Naive thymus-derived CD4-positive, alpha-beta T cell (primary cell): ENCODE results near the gene PRIMPOL. TPM values are rescaled to one million over a fixed set of nuclear protein-coding genes. Genes with fewer than 3 reads are reported as not detected.
A peak's percentile ranks its signal among the peaks of the same experiment; 100 is the strongest.
"Not testable (repeated sequence)": the region's sequence is repeated elsewhere in the genome, so short reads cannot be mapped to it uniquely, and the experiment has no call there.

Experiments
- ATAC-seq: fragments of 150-1000 bp; cut with Tn5 transposase; 2 replicates; pipeline ENCODE4 v1.10.0; 2021; ENCODE audit warnings: mild to moderate bottlenecking, moderate library complexity
- CTCF ChIA-PET: fragments of 350-600 bp; sonication (Branson Sonifier 250); formaldehyde crosslinking; loops from one replicate; lab custom pipeline; 2021; ENCODE audit warnings: antibody characterized with exemption; lab: Charles Lee
- POLR2A ChIA-PET: fragments of 350-600 bp; sonication (Branson Sonifier 250); formaldehyde crosslinking; loops from one replicate; lab custom pipeline; 2021; ENCODE audit warnings: antibody characterized with exemption, inconsistent platforms; lab: Charles Lee
- DNase-seq, 9 donors: peaks; one replicate each; pipeline versions ENCODE4 v3.0.0 to v3.0.0-alpha.2; 2020 to 2022; ENCODE audit warnings: mixed read lengths in 1 of 9
- H3K27ac ChIP-seq: one replicate; pipeline ENCODE4 v1.7.0; 2013; ENCODE audit warnings: mild to moderate bottlenecking, low read depth, low read length, moderate library complexity
- H3K27me3 ChIP-seq, 2 donors: one replicate each; pipeline ENCODE4 v1.7.0; 2013; ENCODE audit warnings: low read length in 2 of 2, mild to moderate bottlenecking in 2 of 2, moderate library complexity in 2 of 2; ENCODE audit not compliant: control insufficient read depth in 2 of 2, insufficient read depth in 2 of 2
- H3K36me3 ChIP-seq, 3 experiments: 1 replicate in 2 of 3; 2 replicates in 1 of 3; pipeline ENCODE4 v1.7.0; 2013; ENCODE audit warnings: low read length in 3 of 3, mild to moderate bottlenecking in 3 of 3, moderate library complexity in 1 of 3; ENCODE audit not compliant: insufficient read depth in 3 of 3, control insufficient read depth in 2 of 3
- H3K4me1 ChIP-seq, 2 donors: one replicate each; pipeline ENCODE4 v1.7.0; 2013; ENCODE audit warnings: low read length in 2 of 2, mild to moderate bottlenecking in 2 of 2, moderate library complexity in 1 of 2; ENCODE audit not compliant: control insufficient read depth in 2 of 2, insufficient read depth in 2 of 2
- H3K4me3 ChIP-seq: 2 replicates; pipeline ENCODE4 v1.7.0; 2013; ENCODE audit warnings: mild to moderate bottlenecking, low read length
- H3K9me3 ChIP-seq, 3 experiments: 1 replicate in 2 of 3; 2 replicates in 1 of 3; pipeline ENCODE4 v1.7.0; 2013; ENCODE audit warnings: low read length in 3 of 3; ENCODE audit not compliant: control insufficient read depth in 2 of 3
- H3K27ac Mint-ChIP-seq, 9 donors: one replicate each; pipeline ENCODE4 v1.8.0; 2020 to 2022; ENCODE audit warnings: mixed read lengths in 9 of 9, mild to moderate bottlenecking in 8 of 9, moderate library complexity in 5 of 9, inconsistent platforms in 2 of 9
- H3K27me3 Mint-ChIP-seq, 5 donors: one replicate each; pipeline ENCODE4 v1.8.0; 2021 to 2022; ENCODE audit warnings: mixed read lengths in 5 of 5, mild to moderate bottlenecking in 1 of 5
- H3K36me3 Mint-ChIP-seq, 5 donors: one replicate each; pipeline ENCODE4 v1.8.0; 2020 to 2022; ENCODE audit warnings: mixed read lengths in 5 of 5, mild to moderate bottlenecking in 3 of 5, inconsistent platforms in 1 of 5
- H3K4me1 Mint-ChIP-seq, 7 donors: one replicate each; pipeline ENCODE4 v1.8.0; 2020 to 2022; ENCODE audit warnings: mixed read lengths in 7 of 7, mild to moderate bottlenecking in 3 of 7, inconsistent platforms in 1 of 7
- H3K4me3 Mint-ChIP-seq, 10 donors: one replicate each; pipeline ENCODE4 v1.8.0; 2020 to 2022; ENCODE audit warnings: mild to moderate bottlenecking in 10 of 10, mixed read lengths in 10 of 10, moderate library complexity in 6 of 10, inconsistent platforms in 2 of 10
- H3K9me3 Mint-ChIP-seq, 11 donors: one replicate each; pipeline ENCODE4 v1.8.0; 2020 to 2022; ENCODE audit warnings: mixed read lengths in 11 of 11, mild to moderate bottlenecking in 4 of 11, inconsistent platforms in 1 of 11, moderate library complexity in 1 of 11
- intact Hi-C, 2 donors: fragments of 100-400 bp; cut with micrococcal nuclease; formaldehyde crosslinking; loops; one replicate each; pipeline ENCODE4 v1.15.1; 2023
- polyA plus RNA-seq, 2 donors: library from polyadenylated mRNA; unstranded; fragments of 300-500 nt; fragmentation: Illumina TruSeq; gene quantifications; one replicate each; pipeline ENCODE4 v1.2.3, GENCODE V29; 2021
- total RNA-seq, 6 experiments: library from RNA in 5 of 6; stranded (reverse) in 5 of 6; gene quantifications; 1 replicate in 5 of 6; 2 replicates in 1 of 6; pipeline ENCODE4 v1.2.3 and lab custom pipeline; 2021 to 2026

The PRIMPOL gene
- 10 to 100 TPM; 12.1 to 19.3 (median 16.7) TPM for total RNA-seq
- 10 to 100 TPM; 12.3 to 16.5 TPM for polyA plus RNA-seq
- total RNA-seq (lab: John Stamatoyannopoulos, UW): 13.1 reads per million, percentile 41 among the genes with 10 or more reads in this experiment

GRCh38 chr4:184649026-184649970 lies at the start of gene PRIMPOL, which contains the start of gene CASP3:
TSS of gene PRIMPOL (plus strand) at chr4:184649738. CDS start at chr4:184657141, 7,403 bp downstream.
TSS of gene CASP3 (minus strand) at chr4:184649447. CDS start at chr4:184638453, 10,994 bp downstream.
- Mint-ChIP-seq H3K4me3 (peak within 1 kb of the TSS; percentile 92 to 99 (median 97)), H3K27ac (peak within 1 kb of the TSS; percentile 91 to 97 (median 95)), H3K36me3 (peaks cover 0 to 41% (median 7%) of the 10 kb centered on the region in 5 donors), H3K27me3 (no peaks in the 10 kb centered on the region), H3K4me1 (peaks cover 47 to 69% (median 54%) of the 10 kb centered on the region in 7 donors), H3K9me3 (peaks cover 0 to 3% (median 0%) of the 10 kb centered on the region in 11 donors)
- Histone ChIP-seq H3K4me3 (peak within 1 kb of the TSS; percentile 92), H3K4me1 (peaks cover 26 to 37% of the 10 kb centered on the region in 2 donors), H3K36me3 (peaks cover 0 to 14% (median 0%) of the 10 kb centered on the region in 3 experiments), H3K27ac (peak within 1 kb of the TSS; percentile 91), H3K9me3 (no peaks in the 10 kb centered on the region), H3K27me3 (no peaks in the 10 kb centered on the region)
- intact Hi-C loops: loop anchor here (1.0 to 5.0 kb wide), 30 partner anchors 15 to 1542 kb away; partner anchors contain the start of genes CDKN2AIP (in 2 of the 2), CENPU (in 2 of the 2), CFAP97 (in 2 of the 2) and IRF2 (in 2 of the 2)
- peak; percentile 96 for ATAC-seq
- ChIA-PET CTCF (interaction anchor here (1.1 to 2.7 kb wide), 2 partner anchors 384 to 386 kb away, joined by 3 to 12 read pairs; no protein-coding TSS in a partner anchor), POLR2A (interaction anchor here (0.6 to 2.6 kb wide), 20 partner anchors 11 to 1203 kb away, joined by 3 to 16 read pairs (median 4); partner anchors contain the start of genes CENPU and IRF2)
- peak; percentile 90 to 98 (median 93) for DNase-seq

DNA sequence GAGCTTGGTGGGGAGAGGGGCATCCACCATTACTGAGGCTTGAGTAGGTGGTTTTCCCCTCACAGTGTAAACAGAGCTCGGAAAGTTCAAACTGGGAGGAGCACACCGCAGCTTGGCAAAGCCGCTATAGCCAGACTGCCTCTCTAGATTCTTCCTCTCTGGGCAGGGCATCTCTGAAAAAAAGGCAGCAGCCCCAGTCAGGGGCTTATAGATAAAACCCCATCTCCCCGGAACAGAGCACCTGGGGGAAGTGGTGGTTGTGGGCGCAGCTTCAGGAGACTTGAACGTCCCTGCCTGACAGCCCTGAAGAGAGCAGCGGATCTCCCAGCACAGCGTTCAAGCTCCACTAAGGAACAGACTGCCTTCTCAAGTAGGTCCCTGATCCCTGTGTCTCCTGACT lies 48.6 kb upstream of the PRIMPOL start:
- peak overlapping the region in 9 of 10 donors; percentile 11 to 71 (median 49) for H3K4me3 Mint-ChIP-seq
- intact Hi-C loops, H3K36me3 ChIP-seq, H3K4me3 ChIP-seq, CTCF ChIA-PET, H3K4me1 ChIP-seq, H3K27ac ChIP-seq, H3K27me3 ChIP-seq, H3K9me3 ChIP-seq: not testable (repeated sequence)
- peaks cover 4 to 20% (median 12%) of the 10 kb centered on the region in 7 donors for H3K4me1 Mint-ChIP-seq
- H3K36me3 Mint-ChIP-seq: peaks cover 0 to 15% (median 3%) of the 10 kb centered on the region in 5 donors
- POLR2A ChIA-PET: interaction anchor here (0.6 to 1.1 kb wide), 2 partner anchors 49 to 334 kb away, joined by 3 to 4 read pairs; partner anchors contain the start of genes CASP3 and PRIMPOL
- peak; percentile 42 for ATAC-seq
- H3K27me3 Mint-ChIP-seq: peaks cover 0 to 35% (median 5%) of the 10 kb centered on the region in 5 donors
- H3K27ac Mint-ChIP-seq: peak overlapping the region in 5 of 9 donors; percentile 28 to 70 (median 34)
- H3K9me3 Mint-ChIP-seq: peaks cover 0 to 37% (median 18%) of the 10 kb centered on the region in 11 donors
- peak in 4 of 9 donors; percentile 8 to 37 (median 18) for DNase-seq

DNA sequence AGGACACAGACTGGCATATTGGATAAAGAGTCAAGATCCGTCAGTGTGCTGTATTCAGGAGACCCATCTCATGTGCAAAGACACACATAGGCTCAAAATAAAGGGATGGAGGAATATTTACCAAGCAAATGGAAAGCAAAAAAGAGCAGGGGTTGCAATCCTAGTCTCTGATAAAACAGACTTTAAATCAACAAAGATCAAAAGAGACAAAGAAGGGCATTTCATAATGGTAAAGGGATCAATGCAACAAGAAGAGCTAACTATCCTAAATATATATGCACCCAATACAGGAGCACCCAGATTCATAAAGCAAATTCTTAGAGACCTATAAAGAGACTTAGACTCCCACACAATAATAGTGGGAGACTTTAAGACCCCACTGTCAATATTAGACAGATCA lies 46.7 kb upstream of the PRIMPOL start:
- ATAC-seq, H3K27ac Mint-ChIP-seq, H3K36me3 ChIP-seq, DNase-seq, CTCF ChIA-PET, H3K4me3 ChIP-seq, H3K4me3 Mint-ChIP-seq, H3K27ac ChIP-seq, H3K9me3 ChIP-seq, intact Hi-C loops, H3K27me3 ChIP-seq, H3K4me1 ChIP-seq: not testable (repeated sequence)
- H3K27me3 Mint-ChIP-seq: peaks cover 0 to 36% (median 0%) of the 10 kb centered on the region in 5 donors
- POLR2A ChIA-PET: interaction anchor here (1.5 kb wide), 1 partner anchor 104 kb away, joined by 3 read pairs; no protein-coding TSS in a partner anchor
- H3K36me3 Mint-ChIP-seq: peaks cover 0 to 16% (median 3%) of the 10 kb centered on the region in 5 donors
- peaks cover 4 to 20% (median 12%) of the 10 kb centered on the region in 7 donors for H3K4me1 Mint-ChIP-seq
- peaks cover 0 to 45% (median 20%) of the 10 kb centered on the region in 11 donors for H3K9me3 Mint-ChIP-seq

- H3K4me1 Mint-ChIP-seq, POLR2A ChIA-PET, H3K36me3 ChIP-seq, H3K27ac ChIP-seq, H3K27me3 ChIP-seq, H3K4me3 Mint-ChIP-seq, H3K4me1 ChIP-seq, DNase-seq, H3K9me3 ChIP-seq, intact Hi-C loops, H3K4me3 ChIP-seq, ATAC-seq, CTCF ChIA-PET: not testable (repeated sequence)
- peaks cover 0 to 40% (median 18%) of the 10 kb centered on the region in 11 donors for H3K9me3 Mint-ChIP-seq
- H3K27me3 Mint-ChIP-seq: peaks cover 0 to 22% (median 0%) of the 10 kb centered on the region in 5 donors
- H3K27ac Mint-ChIP-seq: peak overlapping the region in 1 of 9 donors; percentile 39
- peaks cover 0 to 14% (median 3%) of the 10 kb centered on the region in 5 donors for H3K36me3 Mint-ChIP-seq
Measured at GRCh38 chr4:184607429-184607828, 42.1 kb upstream of the PRIMPOL start.

DNA sequence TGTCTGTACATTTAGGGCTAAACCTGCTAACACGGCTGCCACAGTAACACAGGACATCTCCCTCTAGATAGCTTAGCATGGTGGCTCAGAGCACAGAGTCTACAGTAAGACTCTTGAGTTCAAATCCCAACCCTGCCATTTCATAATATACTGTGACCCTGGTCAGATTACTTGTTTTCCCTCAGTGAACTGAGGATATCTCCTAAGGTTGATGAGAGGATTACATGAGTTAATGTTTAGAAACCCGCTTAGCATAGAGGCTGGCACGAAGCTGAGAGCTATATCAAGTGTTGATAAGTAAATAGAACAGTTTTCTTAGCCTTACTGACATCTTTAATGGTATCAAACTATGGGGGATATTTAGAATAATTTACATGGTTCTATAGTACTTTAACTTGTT lies 37.5 kb upstream of the PRIMPOL start:
- H3K27ac Mint-ChIP-seq: peak overlapping the region in 1 of 9 donors; percentile 26
- peaks cover 4 to 12% (median 5%) of the 10 kb centered on the region in 5 donors for H3K36me3 Mint-ChIP-seq
- no peak overlapping the region for H3K4me3 Mint-ChIP-seq
- H3K4me1 Mint-ChIP-seq: peaks cover 0 to 1% (median 0%) of the 10 kb centered on the region in 7 donors
- ATAC-seq: no peak
- Histone ChIP-seq H3K27ac (no peak overlapping the region), H3K4me3 (no peak overlapping the region), H3K9me3 (no peaks in the 10 kb centered on the region), H3K27me3 (no peaks in the 10 kb centered on the region), H3K36me3 (no peaks in the 10 kb centered on the region), H3K4me1 (no peaks in the 10 kb centered on the region)
- H3K9me3 Mint-ChIP-seq: peaks cover 0 to 24% (median 9%) of the 10 kb centered on the region in 11 donors
- no peak for DNase-seq
- intact Hi-C loops: no loop called here
- CTCF ChIA-PET: no interaction called here
- POLR2A ChIA-PET: no interaction called here
- no peaks in the 10 kb centered on the region for H3K27me3 Mint-ChIP-seq

- Mint-ChIP-seq H3K27ac (no peak overlapping the region), H3K36me3 (peaks cover 4 to 12% (median 5%) of the 10 kb centered on the region in 5 donors), H3K4me1 (peaks cover 0 to 1% (median 0%) of the 10 kb centered on the region in 7 donors), H3K4me3 (no peak overlapping the region), H3K27me3 (no peaks in the 10 kb centered on the region), H3K9me3 (peaks cover 0 to 24% (median 6%) of the 10 kb centered on the region in 11 donors)
- no peaks in the 10 kb centered on the region for H3K27me3 ChIP-seq
- H3K27ac ChIP-seq: no peak overlapping the region
- intact Hi-C loops: no loop called here
- no peaks in the 10 kb centered on the region for H3K36me3 ChIP-seq
- no peaks in the 10 kb centered on the region for H3K9me3 ChIP-seq
- POLR2A ChIA-PET: interaction anchor here (0.7 kb wide), 1 partner anchor 108 kb away, joined by 4 read pairs; no protein-coding TSS in a partner anchor
- H3K4me1 ChIP-seq: no peaks in the 10 kb centered on the region
- DNase-seq (no peak), ATAC-seq (no peak)
- CTCF ChIA-PET: no interaction called here
- H3K4me3 ChIP-seq: no peak overlapping the region
Measured at GRCh38 chr4:184613405-184613804, 36.1 kb upstream of the PRIMPOL start.
